ENCODE measurements around the gene ODC1.

- TF ChIP-seq, protein P1, sequence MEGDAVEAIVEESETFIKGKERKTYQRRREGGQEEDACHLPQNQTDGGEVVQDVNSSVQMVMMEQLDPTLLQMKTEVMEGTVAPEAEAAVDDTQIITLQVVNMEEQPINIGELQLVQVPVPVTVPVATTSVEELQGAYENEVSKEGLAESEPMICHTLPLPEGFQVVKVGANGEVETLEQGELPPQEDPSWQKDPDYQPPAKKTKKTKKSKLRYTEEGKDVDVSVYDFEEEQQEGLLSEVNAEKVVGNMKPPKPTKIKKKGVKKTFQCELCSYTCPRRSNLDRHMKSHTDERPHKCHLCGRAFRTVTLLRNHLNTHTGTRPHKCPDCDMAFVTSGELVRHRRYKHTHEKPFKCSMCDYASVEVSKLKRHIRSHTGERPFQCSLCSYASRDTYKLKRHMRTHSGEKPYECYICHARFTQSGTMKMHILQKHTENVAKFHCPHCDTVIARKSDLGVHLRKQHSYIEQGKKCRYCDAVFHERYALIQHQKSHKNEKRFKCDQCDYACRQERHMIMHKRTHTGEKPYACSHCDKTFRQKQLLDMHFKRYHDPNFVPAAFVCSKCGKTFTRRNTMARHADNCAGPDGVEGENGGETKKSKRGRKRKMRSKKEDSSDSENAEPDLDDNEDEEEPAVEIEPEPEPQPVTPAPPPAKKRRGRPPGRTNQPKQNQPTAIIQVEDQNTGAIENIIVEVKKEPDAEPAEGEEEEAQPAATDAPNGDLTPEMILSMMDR (IDR thresholded peaks at IDR 0.05), result no peak
- TF ChIP-seq POLR2A (IDR thresholded peaks at IDR 0.05), result no peak
Measured at GRCh38 chr2:10415640-10416039, 32.5 kb downstream of the ODC1 start.
